GM12878 (cell line): ENCODE data around the gene SLC25A28.

Source experiments
- CTCF ChIP-seq, 3 experiments: IDR thresholded peaks in 2 of 3; conservative IDR thresholded peaks in 1 of 3; 2 replicates each; pipeline ENCODE4 v1.5.1; 2011; ENCODE audit warnings: low read depth in 3 of 3, low read length in 3 of 3, mild to moderate bottlenecking in 3 of 3, control low read depth in 2 of 3, moderate library complexity in 2 of 3, inconsistent platforms in 1 of 3, mixed read lengths in 1 of 3; ENCODE audit not compliant: control insufficient read depth in 2 of 3, insufficient read depth in 1 of 3; ENCODE audit errors: extremely low read depth in 1 of 3
- ZBTB33 ChIP-seq: fragments of 450-650 bp; IDR thresholded peaks from 2 replicates; pipeline ENCODE4 v1.6.1; 2017; ENCODE audit warnings: mild to moderate bottlenecking

GRCh38 chr10:99610221-99610620 is 10.0 kb downstream of the SLC25A28 start:
- TF ChIP-seq CTCF (IDR thresholded peaks at IDR 0.05 in 2 of 3, conservative IDR thresholded peaks at IDR 0.05 in 1 of 3; ENCODE audit: control insufficient read depth in 2 of 3, extremely low read depth in 1 of 3, insufficient read depth in 1 of 3, low read depth in 3 of 3, low read length in 3 of 3) (no peak), ZBTB33 (no peak)
